ENCODE measurements around the gene SLC18A3. TPM values are rescaled to one million over a fixed set of nuclear protein-coding genes. Genes with fewer than 3 reads are reported as not detected.

The SLC18A3 gene
- total and polyA plus RNA-seq, 2 experiments from 2014 or later: 1.4 to 4.3 TPM

- H3K79me2 ChIP-seq: no peaks in the 10 kb centered on the region
- no peak for DNase-seq (ENCODE audit: low spot score)
- H3K9me3 ChIP-seq (ENCODE audit: low read depth): no peaks in the 10 kb centered on the region
- no peaks in the 10 kb centered on the region for H3K27me3 ChIP-seq
- no peak overlapping the region for H2AFZ ChIP-seq
- no peak overlapping the region for H3K27ac ChIP-seq
- WGBS (ENCODE audit: low lambda C conversion rate, missing lambda C conversion rate): 94% methylated on average over 7 of the region's 7 CpGs
- H3K36me3 ChIP-seq (replicated peaks; ENCODE audit: insufficient read depth, low read depth): no peaks in the 10 kb centered on the region
- H3K4me2 ChIP-seq: no peak overlapping the region
- no peaks in the 10 kb centered on the region for H4K20me1 ChIP-seq (ENCODE audit: insufficient read depth, poor library complexity, severe bottlenecking)
- no peaks in the 10 kb centered on the region for H3K4me1 ChIP-seq (ENCODE audit: insufficient read depth)
- no peaks in the 10 kb centered on the region for H3K9me2 ChIP-seq (replicated peaks; ENCODE audit: insufficient read depth)
- H3K4me3 ChIP-seq: no peak overlapping the region
- no peak for TF ChIP-seq EZH2phosphoT487 (IDR thresholded peaks at IDR 0.05; ENCODE audit: low read depth, severe bottlenecking, unreplicated experiment)
- TF ChIP-seq CTCF (IDR thresholded peaks at IDR 0.05; ENCODE audit: poor library complexity): no peak
- TF ChIP-seq EZH2 (IDR thresholded peaks at IDR 0.05; ENCODE audit: borderline replicate concordance): no peak
Observed at GRCh38 chr10:49627038-49627437, 16.9 kb downstream of the SLC18A3 start.

GRCh38 chr10:49627644-49628247, 17.6 kb downstream of the SLC18A3 start:
- Histone ChIP-seq H3K27me3 (no peaks in the 10 kb centered on the region), H3K27ac (no peak overlapping the region), H4K20me1 (ENCODE audit: insufficient read depth, poor library complexity, severe bottlenecking) (no peaks in the 10 kb centered on the region), H3K4me2 (no peak overlapping the region), H3K4me3 (no peak overlapping the region), H3K79me2 (no peaks in the 10 kb centered on the region), H2AFZ (no peak overlapping the region), H3K9me3 (ENCODE audit: low read depth) (no peaks in the 10 kb centered on the region), H3K4me1 (ENCODE audit: insufficient read depth) (no peaks in the 10 kb centered on the region), H3K9me2 (replicated peaks; ENCODE audit: insufficient read depth) (no peaks in the 10 kb centered on the region), H3K36me3 (replicated peaks; ENCODE audit: insufficient read depth, low read depth) (no peaks in the 10 kb centered on the region)
- no peak for TF ChIP-seq CTCF (IDR thresholded peaks at IDR 0.05; ENCODE audit: poor library complexity)
- TF ChIP-seq EZH2phosphoT487 (IDR thresholded peaks at IDR 0.05; ENCODE audit: low read depth, severe bottlenecking, unreplicated experiment): no peak
- no peak for TF ChIP-seq EZH2 (IDR thresholded peaks at IDR 0.05; ENCODE audit: borderline replicate concordance)
- WGBS (ENCODE audit: low lambda C conversion rate, missing lambda C conversion rate): 92% methylated on average over 16 of the region's 18 CpGs
- no peak for DNase-seq (ENCODE audit: low spot score)

DNA sequence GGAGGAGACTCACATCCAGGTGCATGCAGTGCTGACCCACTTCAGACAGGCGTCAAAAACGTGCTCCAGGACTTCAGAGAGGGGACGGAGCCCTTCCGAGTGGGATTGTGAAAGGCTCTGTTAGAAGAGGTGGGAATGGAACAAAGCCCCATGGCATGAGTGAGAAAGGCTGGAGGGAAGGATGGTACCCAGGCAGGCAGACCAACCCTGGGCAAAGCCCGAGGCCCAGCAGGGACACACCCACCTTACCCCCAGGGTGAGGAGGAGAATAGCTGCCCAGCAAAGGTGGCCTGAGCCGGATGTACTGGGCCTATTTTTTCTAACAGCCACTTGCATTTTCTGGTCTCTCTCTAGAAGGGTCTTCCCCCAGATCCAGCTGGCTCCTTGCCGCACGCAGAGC, 18.5 kb downstream of the SLC18A3 start:
- no peaks in the 10 kb centered on the region for H3K9me2 ChIP-seq (replicated peaks; ENCODE audit: insufficient read depth)
- DNase-seq (ENCODE audit: low spot score): no peak
- H3K79me2 ChIP-seq: no peaks in the 10 kb centered on the region
- H3K27me3 ChIP-seq: no peaks in the 10 kb centered on the region
- no peak overlapping the region for H3K4me3 ChIP-seq
- 95% methylated on average over 8 of the region's 8 CpGs for WGBS (ENCODE audit: low lambda C conversion rate, missing lambda C conversion rate)
- no peak overlapping the region for H3K4me2 ChIP-seq
- no peaks in the 10 kb centered on the region for H3K9me3 ChIP-seq (ENCODE audit: low read depth)
- H3K36me3 ChIP-seq (replicated peaks; ENCODE audit: insufficient read depth, low read depth): no peaks in the 10 kb centered on the region
- H2AFZ ChIP-seq: no peak overlapping the region
- no peaks in the 10 kb centered on the region for H4K20me1 ChIP-seq (ENCODE audit: insufficient read depth, poor library complexity, severe bottlenecking)
- H3K4me1 ChIP-seq (ENCODE audit: insufficient read depth): no peaks in the 10 kb centered on the region
- H3K27ac ChIP-seq: no peak overlapping the region
- no peak for TF ChIP-seq CTCF (IDR thresholded peaks at IDR 0.05; ENCODE audit: poor library complexity)
- no peak for TF ChIP-seq EZH2phosphoT487 (IDR thresholded peaks at IDR 0.05; ENCODE audit: low read depth, severe bottlenecking, unreplicated experiment)
- no peak for TF ChIP-seq EZH2 (IDR thresholded peaks at IDR 0.05; ENCODE audit: borderline replicate concordance)
